Mesothelial cell of epicardium (in vitro differentiated cells): ENCODE results near the gene HPSE2. TPM values are rescaled to one million over a fixed set of nuclear protein-coding genes. Genes with fewer than 3 reads are reported as not detected.

Source experiments
- DNase-seq, 2 experiments: peaks; one replicate each; pipeline ENCODE4 v3.0.0; 2021; ENCODE audit warnings: low spot score in 2 of 2; ENCODE audit not compliant: unreplicated experiment in 2 of 2
- H3K27ac Mint-ChIP-seq: 2 replicates; pipeline ENCODE4 v1.8.0; 2021; ENCODE audit warnings: mixed read lengths
- H3K27me3 Mint-ChIP-seq: 2 replicates; pipeline ENCODE4 v1.8.0; 2021; ENCODE audit warnings: low read depth, mixed read lengths
- H3K36me3 Mint-ChIP-seq: 2 replicates; pipeline ENCODE4 v1.8.0; 2021; ENCODE audit warnings: mixed read lengths
- H3K4me1 Mint-ChIP-seq: 2 replicates; pipeline ENCODE4 v1.8.0; 2021; ENCODE audit warnings: mixed read lengths
- H3K4me3 Mint-ChIP-seq: 2 replicates; pipeline ENCODE4 v1.8.0; 2021; ENCODE audit warnings: mild to moderate bottlenecking, moderate library complexity, mixed read lengths
- H3K9me3 Mint-ChIP-seq: 2 replicates; pipeline ENCODE4 v1.8.0; 2021; ENCODE audit warnings: mixed read lengths
- CTCF ChIP-seq: fragments of 200-600 bp; sonication (generic); IDR thresholded peaks from one replicate; pipeline ENCODE4 v1.5.0; 2021; ENCODE audit warnings: antibody characterized with exemption; ENCODE audit not compliant: unreplicated experiment
- total RNA-seq: library from RNA; stranded (reverse); gene quantifications from 3 replicates; pipeline ENCODE4 v1.2.1, GENCODE V29; 2021

The HPSE2 gene
- total RNA-seq, 1 donor from 2014 or later: 2.3 TPM

GRCh38 chr10:98980353-98980752, 255.3 kb downstream of the HPSE2 start:
- H3K27me3 Mint-ChIP-seq: no peaks in the 10 kb centered on the region
- no peak overlapping the region for H3K4me3 Mint-ChIP-seq

GRCh38 chr10:98971464-98971863, 264.2 kb downstream of the HPSE2 start:
- no peak for TF ChIP-seq CTCF
- Mint-ChIP-seq H3K4me1 (no peaks in the 10 kb centered on the region), H3K27me3 (no peaks in the 10 kb centered on the region), H3K4me3 (no peak overlapping the region), H3K9me3 (peaks cover under 1% of the 10 kb centered on the region), H3K27ac (no peak overlapping the region), H3K36me3 (no peaks in the 10 kb centered on the region)
- no peak for DNase-seq

More at GRCh38 chr10:98980353-98980752, 255.3 kb downstream of the HPSE2 start:
- H3K4me1 Mint-ChIP-seq: no peaks in the 10 kb centered on the region
- no peak overlapping the region for H3K27ac Mint-ChIP-seq
- TF ChIP-seq CTCF: no peak
- no peak for DNase-seq
- peaks cover 9% of the 10 kb centered on the region for H3K9me3 Mint-ChIP-seq
- H3K36me3 Mint-ChIP-seq: no peaks in the 10 kb centered on the region

GRCh38 chr10:98967601-98968000, 268.1 kb downstream of the HPSE2 start:
- no peak for TF ChIP-seq CTCF
- no peak for DNase-seq
- Mint-ChIP-seq H3K27ac (no peak overlapping the region), H3K4me1 (no peaks in the 10 kb centered on the region), H3K9me3 (no peaks in the 10 kb centered on the region), H3K27me3 (no peaks in the 10 kb centered on the region), H3K36me3 (no peaks in the 10 kb centered on the region), H3K4me3 (no peak overlapping the region)

- DNase-seq: no peak
- no peak overlapping the region for H3K27ac Mint-ChIP-seq
- H3K4me3 Mint-ChIP-seq: no peak overlapping the region
- no peak for TF ChIP-seq CTCF
- no peaks in the 10 kb centered on the region for H3K36me3 Mint-ChIP-seq
- peaks cover 12% of the 10 kb centered on the region for H3K4me1 Mint-ChIP-seq
- no peaks in the 10 kb centered on the region for H3K27me3 Mint-ChIP-seq
- no peaks in the 10 kb centered on the region for H3K9me3 Mint-ChIP-seq
Observed at GRCh38 chr10:98963608-98964007, 272.0 kb downstream of the HPSE2 start.

- TF ChIP-seq CTCF: no peak
- no peaks in the 10 kb centered on the region for H3K36me3 Mint-ChIP-seq
- no peaks in the 10 kb centered on the region for H3K27me3 Mint-ChIP-seq
- H3K4me3 Mint-ChIP-seq: no peak overlapping the region
- H3K27ac Mint-ChIP-seq: no peak overlapping the region
- DNase-seq: no peak
- no peaks in the 10 kb centered on the region for H3K9me3 Mint-ChIP-seq
- peaks cover 24% of the 10 kb centered on the region for H3K4me1 Mint-ChIP-seq
Observed at GRCh38 chr10:98959379-98959778, 276.3 kb downstream of the HPSE2 start.

- peaks cover 24% of the 10 kb centered on the region for H3K4me1 Mint-ChIP-seq
- no peaks in the 10 kb centered on the region for H3K9me3 Mint-ChIP-seq
- H3K4me3 Mint-ChIP-seq: no peak overlapping the region
- peak overlapping the region; percentile 32 for H3K27ac Mint-ChIP-seq
- no peaks in the 10 kb centered on the region for H3K27me3 Mint-ChIP-seq
- no peaks in the 10 kb centered on the region for H3K36me3 Mint-ChIP-seq
- TF ChIP-seq CTCF: no peak
- no peak for DNase-seq
Observed at GRCh38 chr10:98957801-98958200, 277.9 kb downstream of the HPSE2 start.
